ENCODE results near the gene ACBD4. TPM values are rescaled to one million over a fixed set of nuclear protein-coding genes. Genes with fewer than 3 reads are reported as not detected.

ACBD4 gene
- total RNA-seq, 1 experiment from 2014 or later: 21.2 TPM

DNA sequence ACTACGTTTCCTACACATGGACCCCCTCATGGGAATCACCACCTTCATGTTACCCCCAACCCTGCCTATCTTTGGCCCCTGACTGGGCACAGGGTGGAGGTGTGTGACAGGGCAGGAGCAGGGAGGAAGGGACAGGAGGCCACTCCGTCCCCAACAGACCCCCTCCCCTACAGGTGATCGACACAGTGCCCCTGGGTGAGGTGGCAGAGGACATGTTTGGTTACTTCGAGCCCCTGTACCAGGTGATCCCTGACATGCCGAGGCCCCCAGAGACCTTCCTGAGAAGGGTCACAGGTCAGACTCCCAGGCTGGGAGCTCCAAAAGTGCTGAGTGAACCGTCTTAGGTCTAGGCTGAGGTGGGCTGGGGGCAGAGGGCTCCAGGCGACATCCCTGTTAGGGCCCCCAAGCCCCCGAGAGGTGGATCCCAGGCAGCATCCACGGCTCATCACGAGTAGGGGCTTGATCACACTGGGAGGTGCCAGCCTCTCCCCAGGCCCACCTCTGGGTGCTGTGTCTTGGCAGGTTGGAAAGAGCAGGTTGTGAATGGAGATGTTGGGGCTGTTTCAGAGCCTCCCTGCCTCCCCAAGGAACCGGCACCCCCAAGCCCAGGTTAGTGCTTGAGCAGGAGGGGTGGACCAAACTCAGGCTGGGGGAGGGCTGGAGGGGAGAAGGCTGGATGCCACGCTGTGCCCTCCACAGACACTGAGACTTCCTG lies 1.5 kb downstream of the ACBD4 start:
- Histone ChIP-seq H3K36me3 (ENCODE audit: control insufficient read depth, insufficient read depth, low read length) (peaks cover 1% of the 10 kb centered on the region; the same call in 1 of the 2 replicates), H3K4me3 (ENCODE audit: low read depth, low read length) (no peak overlapping the region), H3K4me1 (peaks cover 6% of the 10 kb centered on the region; the same call in 1 of the 2 replicates), H3K9me3 (no peaks in the 10 kb centered on the region), H3K27me3 (replicated peaks; ENCODE audit: control insufficient read depth, insufficient read depth, low read length) (no peaks in the 10 kb centered on the region)
- H3K9me3 Mint-ChIP-seq (ENCODE audit: unreplicated experiment): no peaks in the 10 kb centered on the region
- H3K4me3 Mint-ChIP-seq (ENCODE audit: unreplicated experiment): peak overlapping the region; percentile 35
- BruUV-seq (replicated peaks): no TSS peak
- no peaks in the 10 kb centered on the region for H3K27me3 Mint-ChIP-seq (ENCODE audit: insufficient read depth, unreplicated experiment)
- ChIA-PET CTCF (interaction anchor here (1.5 to 3.2 kb wide), 7 partner anchors 12 to 99 kb away, joined by 5 to 230 read pairs (median 41); partner anchors contain the start of genes HEXIM1 and HEXIM2), POLR2A (interaction anchor here (0.7 to 2.9 kb wide), 3 partner anchors 9 to 24 kb away, joined by 3 to 52 read pairs (median 22); partner anchors contain the start of genes HEXIM1 and HEXIM2)
- DNase-seq: no peak
- intact Hi-C loops (cut with micrococcal nuclease; ENCODE audit: unreplicated experiment): loop anchor here (10.0 kb wide), 1 partner anchor 362 kb away; no protein-coding TSS in a partner anchor
- no peaks in the 10 kb centered on the region for H3K4me1 Mint-ChIP-seq (ENCODE audit: low read depth, unreplicated experiment)
- TF ChIP-seq, protein P1, sequence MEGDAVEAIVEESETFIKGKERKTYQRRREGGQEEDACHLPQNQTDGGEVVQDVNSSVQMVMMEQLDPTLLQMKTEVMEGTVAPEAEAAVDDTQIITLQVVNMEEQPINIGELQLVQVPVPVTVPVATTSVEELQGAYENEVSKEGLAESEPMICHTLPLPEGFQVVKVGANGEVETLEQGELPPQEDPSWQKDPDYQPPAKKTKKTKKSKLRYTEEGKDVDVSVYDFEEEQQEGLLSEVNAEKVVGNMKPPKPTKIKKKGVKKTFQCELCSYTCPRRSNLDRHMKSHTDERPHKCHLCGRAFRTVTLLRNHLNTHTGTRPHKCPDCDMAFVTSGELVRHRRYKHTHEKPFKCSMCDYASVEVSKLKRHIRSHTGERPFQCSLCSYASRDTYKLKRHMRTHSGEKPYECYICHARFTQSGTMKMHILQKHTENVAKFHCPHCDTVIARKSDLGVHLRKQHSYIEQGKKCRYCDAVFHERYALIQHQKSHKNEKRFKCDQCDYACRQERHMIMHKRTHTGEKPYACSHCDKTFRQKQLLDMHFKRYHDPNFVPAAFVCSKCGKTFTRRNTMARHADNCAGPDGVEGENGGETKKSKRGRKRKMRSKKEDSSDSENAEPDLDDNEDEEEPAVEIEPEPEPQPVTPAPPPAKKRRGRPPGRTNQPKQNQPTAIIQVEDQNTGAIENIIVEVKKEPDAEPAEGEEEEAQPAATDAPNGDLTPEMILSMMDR (IDR thresholded peaks at IDR 0.05; ENCODE audit: insufficient read depth in 1 of 2, low read depth in 1 of 2, low read length in 1 of 2, severe bottlenecking in 1 of 2, unreplicated experiment in 1 of 2): no peak
- H3K36me3 Mint-ChIP-seq (ENCODE audit: insufficient read depth, unreplicated experiment): peaks cover 25% of the 10 kb centered on the region
- H3K27ac Mint-ChIP-seq (ENCODE audit: unreplicated experiment): no peak overlapping the region

DNA sequence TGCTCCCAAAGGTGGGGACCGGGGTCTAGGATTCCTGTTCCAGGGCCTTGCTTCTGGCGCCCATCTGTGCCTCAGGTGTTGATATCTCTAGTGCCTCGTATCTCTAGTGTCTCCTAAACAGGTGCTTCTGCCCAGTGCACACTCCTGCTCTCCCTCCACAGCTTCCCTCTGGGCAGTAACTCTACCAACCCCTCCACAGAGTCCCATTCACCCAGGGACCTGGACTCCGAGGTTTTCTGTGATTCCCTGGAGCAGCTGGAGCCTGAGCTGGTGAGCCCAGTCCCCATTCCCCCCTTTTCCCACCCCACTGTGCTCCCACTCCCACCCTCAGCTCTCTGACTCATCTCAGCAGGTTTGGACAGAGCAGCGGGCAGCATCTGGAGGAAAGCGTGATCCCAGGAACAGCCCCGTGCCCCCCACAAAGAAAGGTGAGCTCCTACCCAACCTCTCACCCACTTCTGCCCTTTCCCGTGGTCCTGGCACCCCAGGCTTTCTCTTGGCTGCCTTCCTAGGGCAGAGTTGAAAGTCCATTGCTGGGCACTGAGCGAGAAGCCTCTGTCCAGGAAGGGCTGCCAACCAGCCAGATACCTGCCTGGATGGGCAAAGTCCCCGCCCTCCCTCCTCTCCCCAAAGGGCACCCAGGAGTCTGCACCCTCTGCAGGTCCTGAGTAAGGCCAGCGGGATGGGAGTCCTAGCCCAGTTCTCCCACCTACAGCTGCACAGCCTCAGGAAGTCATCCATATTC lies 2.2 kb downstream of the ACBD4 start:
- H3K27ac Mint-ChIP-seq (ENCODE audit: unreplicated experiment): no peak overlapping the region
- intact Hi-C loops (cut with micrococcal nuclease; ENCODE audit: unreplicated experiment): loop anchor here (10.0 kb wide), 1 partner anchor 363 kb away; no protein-coding TSS in a partner anchor
- H3K36me3 ChIP-seq (ENCODE audit: control insufficient read depth, insufficient read depth, low read length): peaks cover 1% of the 10 kb centered on the region; the same call in 1 of the 2 replicates
- H3K36me3 Mint-ChIP-seq (ENCODE audit: insufficient read depth, unreplicated experiment): peaks cover 19% of the 10 kb centered on the region
- POLR2A ChIA-PET: interaction anchor here (2.9 kb wide), 1 partner anchor 24 kb away, joined by 22 read pairs; the partner anchor contains the start of gene HEXIM2
- peak overlapping the region; percentile 35 for H3K4me3 Mint-ChIP-seq (ENCODE audit: unreplicated experiment)
- TF ChIP-seq, protein P1 (IDR thresholded peaks at IDR 0.05; ENCODE audit: insufficient read depth in 1 of 2, low read depth in 1 of 2, low read length in 1 of 2, severe bottlenecking in 1 of 2, unreplicated experiment in 1 of 2): no peak
- H3K9me3 ChIP-seq: no peaks in the 10 kb centered on the region
- BruUV-seq (replicated peaks): no TSS peak
- H3K9me3 Mint-ChIP-seq (ENCODE audit: unreplicated experiment): no peaks in the 10 kb centered on the region
- H3K27me3 Mint-ChIP-seq (ENCODE audit: insufficient read depth, unreplicated experiment): no peaks in the 10 kb centered on the region
- H3K27me3 ChIP-seq (replicated peaks; ENCODE audit: control insufficient read depth, insufficient read depth, low read length): no peaks in the 10 kb centered on the region
- CTCF ChIA-PET: interaction anchor here (1.8 to 3.2 kb wide), 2 partner anchors 11 to 60 kb away, joined by 6 to 230 read pairs; partner anchors contain the start of gene HEXIM1
- H3K4me3 ChIP-seq (ENCODE audit: low read depth, low read length): no peak overlapping the region
- no peak for DNase-seq
- peaks cover 6% of the 10 kb centered on the region; the same call in 1 of the 2 replicates for H3K4me1 ChIP-seq
- no peaks in the 10 kb centered on the region for H3K4me1 Mint-ChIP-seq (ENCODE audit: low read depth, unreplicated experiment)

Measured in Caco-2 (cell line).